Measurements from ENCODE around the gene CEACAM16.

DNA sequence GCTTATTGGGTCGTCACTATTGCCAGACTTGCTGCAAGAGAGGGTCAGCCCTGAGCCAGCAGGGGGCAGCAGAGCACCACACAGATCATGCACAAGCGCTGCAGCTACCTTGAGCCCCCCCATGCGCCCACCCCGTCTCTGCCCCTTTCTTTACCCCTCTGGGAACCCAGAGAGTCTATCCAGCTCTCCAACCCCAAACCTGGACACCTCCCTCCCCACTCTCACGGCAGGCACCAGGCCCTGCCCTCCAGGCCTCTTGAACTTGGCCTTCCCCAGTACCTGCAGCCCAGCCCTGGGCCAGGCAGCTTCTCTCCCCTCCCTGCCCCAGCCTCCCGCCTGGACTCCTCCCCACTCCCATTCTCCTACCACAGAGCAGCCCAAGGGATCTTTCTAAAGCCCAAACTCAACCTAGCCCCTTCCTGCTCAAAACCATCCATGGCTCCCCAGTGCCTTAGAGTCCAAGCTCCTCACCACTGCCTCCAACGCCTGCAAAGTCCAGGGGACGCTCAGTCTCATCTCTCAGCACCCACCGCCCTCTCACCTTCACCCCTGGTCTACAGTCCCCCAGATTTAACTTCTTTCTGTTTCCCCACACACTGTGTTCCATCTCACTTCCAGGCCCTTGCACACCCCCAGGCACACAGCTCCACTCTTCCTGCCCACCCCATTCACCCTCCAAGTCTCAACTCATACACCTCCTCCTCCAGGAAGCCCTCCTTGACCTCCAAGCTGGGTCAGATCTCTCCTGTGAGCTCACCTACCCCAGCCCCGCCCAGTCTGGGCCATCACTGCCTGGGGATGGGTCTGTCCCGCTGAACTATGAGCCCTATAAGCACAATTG, 9.4 kb upstream of the CEACAM16 start:
- TF ChIP-seq, protein P1, sequence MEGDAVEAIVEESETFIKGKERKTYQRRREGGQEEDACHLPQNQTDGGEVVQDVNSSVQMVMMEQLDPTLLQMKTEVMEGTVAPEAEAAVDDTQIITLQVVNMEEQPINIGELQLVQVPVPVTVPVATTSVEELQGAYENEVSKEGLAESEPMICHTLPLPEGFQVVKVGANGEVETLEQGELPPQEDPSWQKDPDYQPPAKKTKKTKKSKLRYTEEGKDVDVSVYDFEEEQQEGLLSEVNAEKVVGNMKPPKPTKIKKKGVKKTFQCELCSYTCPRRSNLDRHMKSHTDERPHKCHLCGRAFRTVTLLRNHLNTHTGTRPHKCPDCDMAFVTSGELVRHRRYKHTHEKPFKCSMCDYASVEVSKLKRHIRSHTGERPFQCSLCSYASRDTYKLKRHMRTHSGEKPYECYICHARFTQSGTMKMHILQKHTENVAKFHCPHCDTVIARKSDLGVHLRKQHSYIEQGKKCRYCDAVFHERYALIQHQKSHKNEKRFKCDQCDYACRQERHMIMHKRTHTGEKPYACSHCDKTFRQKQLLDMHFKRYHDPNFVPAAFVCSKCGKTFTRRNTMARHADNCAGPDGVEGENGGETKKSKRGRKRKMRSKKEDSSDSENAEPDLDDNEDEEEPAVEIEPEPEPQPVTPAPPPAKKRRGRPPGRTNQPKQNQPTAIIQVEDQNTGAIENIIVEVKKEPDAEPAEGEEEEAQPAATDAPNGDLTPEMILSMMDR (conservative IDR thresholded peaks at IDR 0.05; ENCODE audit: low read depth, low read length) = peak; percentile 79
- TF ChIP-seq EZH2phosphoT487 (IDR thresholded peaks at IDR 0.05; ENCODE audit: borderline replicate concordance, low read length) (no peak), EZH2 (IDR thresholded peaks at IDR 0.05; ENCODE audit: low read length, unreplicated experiment) (no peak)

Measured in PC-3 (cell line).